ENCODE measurements around the gene ST8SIA1.
"Not testable (repeated sequence)": the region's sequence is repeated elsewhere in the genome, so short reads cannot be mapped to it uniquely, and the experiment has no call there.

Gene ST8SIA1

GRCh38 chr12:22164139-22164538 lies 170.4 kb downstream of the ST8SIA1 start:
- no peak for DNase-seq (ENCODE audit: low read depth)

DNA sequence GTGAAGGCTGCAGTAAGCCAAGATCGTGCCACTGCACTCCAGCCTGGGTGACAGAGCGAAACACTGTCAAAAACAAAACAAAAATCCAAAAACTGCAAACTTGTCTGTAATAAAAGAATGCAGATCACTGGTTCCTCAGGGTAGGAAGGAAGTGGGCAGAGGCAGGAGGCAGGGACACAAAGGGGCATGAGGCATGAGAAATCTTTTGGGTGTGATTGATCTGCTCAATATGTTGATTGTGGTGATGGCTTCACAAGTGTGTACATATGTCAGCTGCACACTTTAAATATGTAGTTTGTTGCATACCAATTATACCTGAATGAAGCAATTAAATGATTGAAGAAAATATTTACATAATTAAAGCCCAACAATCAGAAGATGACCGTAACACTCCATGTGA lies 170.9 kb downstream of the ST8SIA1 start:
- no peak for DNase-seq (ENCODE audit: low read depth)

GRCh38 chr12:22160396-22161003 lies 174.0 kb downstream of the ST8SIA1 start:
- no peak for DNase-seq (ENCODE audit: low read depth)

- not testable (repeated sequence) for DNase-seq (ENCODE audit: low read depth)
These were observed 185.2 kb downstream of the ST8SIA1 start for GRCh38 chr12:22149286-22149685.

- DNase-seq (ENCODE audit: low read depth) = not testable (repeated sequence)
These were observed 187.8 kb downstream of the ST8SIA1 start for GRCh38 chr12:22146686-22147085.
